Measurements from ENCODE around the gene ZNF76. TPM values are rescaled to one million over a fixed set of nuclear protein-coding genes. Genes with fewer than 3 reads are reported as not detected.

ZNF76 gene
- total and polyA plus RNA-seq, 2 donors (not counting 3 experiments of a cell fraction or from before 2014, with no cell fraction given) = 27.9 to 34.6 TPM

DNA sequence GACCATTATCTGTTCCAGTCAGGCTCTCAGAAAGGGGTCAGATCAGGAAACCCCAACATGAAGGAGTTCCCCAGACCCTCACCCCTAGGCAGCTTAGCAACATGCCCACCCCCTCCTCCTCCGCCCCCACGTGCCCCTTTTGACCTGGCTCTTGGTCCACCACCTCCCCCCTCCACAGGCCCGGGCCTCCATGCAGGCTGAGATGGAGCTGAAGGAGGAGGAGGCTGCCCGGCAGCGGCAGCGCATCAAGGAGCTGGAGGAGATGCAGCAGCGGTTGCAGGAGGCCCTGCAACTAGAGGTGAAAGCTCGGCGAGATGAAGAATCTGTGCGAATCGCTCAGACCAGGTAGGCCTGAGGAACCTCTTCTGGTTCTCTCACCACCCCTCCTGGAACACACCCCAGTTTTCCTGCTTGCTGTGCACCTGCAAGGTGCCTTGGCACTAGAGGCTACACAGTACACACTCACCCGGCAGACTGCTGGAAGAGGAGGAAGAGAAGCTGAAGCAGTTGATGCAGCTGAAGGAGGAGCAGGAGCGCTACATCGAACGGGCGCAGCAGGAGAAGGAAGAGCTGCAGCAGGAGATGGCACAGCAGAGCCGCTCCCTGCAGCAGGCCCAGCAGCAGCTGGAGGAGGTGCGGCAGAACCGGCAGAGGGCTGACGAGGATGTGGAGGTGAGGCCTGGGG lies 60.0 kb downstream of the ZNF76 start:
- intact Hi-C loops (cut with micrococcal nuclease) (loop anchor here (2.0 kb wide), 1 partner anchor 21 kb away; no protein-coding TSS in a partner anchor), dilution Hi-C loops (cut with MboI; ENCODE audit: extremely low pct_ligation_motif_present, low sequenced_read_pairs) (no loop called here)
- H3K27me3 ChIP-seq (ENCODE audit: control insufficient read depth in 2 of 2, insufficient read depth in 2 of 2, low read length in 2 of 2) = peaks cover 9 to 15% of the 10 kb centered on the region in 2 experiments
- no peak overlapping the region for H3K4me3 ChIP-seq (replicated peaks in 1 of 3; ENCODE audit: insufficient read depth in 1 of 3, low read depth in 1 of 3, low read length in 3 of 3)
- no peaks in the 10 kb centered on the region for H3K9me3 ChIP-seq (replicated peaks; ENCODE audit: control insufficient read depth, insufficient read depth, low read length)
- ChIA-PET POLR2A (no interaction called here), CTCF (interaction anchor here (0.9 to 2.7 kb wide), 5 partner anchors 18 to 130 kb away, joined by 3 to 23 read pairs (median 4); partner anchors contain the start of genes DEF6 and PPARD)
- no peaks in the 10 kb centered on the region for H3K36me3 ChIP-seq (ENCODE audit: control insufficient read depth in 2 of 2, extremely low read depth in 1 of 2, insufficient read depth in 2 of 2, low read length in 2 of 2)
- H3K79me2 ChIP-seq (ENCODE audit: control insufficient read depth, insufficient read depth, low read length) = no peaks in the 10 kb centered on the region
- H2AFZ ChIP-seq (ENCODE audit: low read depth, low read length) = no peak overlapping the region
- no peaks in the 10 kb centered on the region for H3K9me1 ChIP-seq (replicated peaks; ENCODE audit: control insufficient read depth, extremely low read depth, insufficient read depth, low read length)
- DNase-seq (ENCODE audit: low read depth, low spot score) = no peak
- peaks cover 5% of the 10 kb centered on the region for H3K4me1 ChIP-seq (ENCODE audit: control insufficient read depth, extremely low read depth, insufficient read depth, low read length)
- no TSS peak for BruUV-seq (replicated peaks)
- TF ChIP-seq FOS (IDR thresholded peaks at IDR 0.05; ENCODE audit: borderline replicate concordance, insufficient read depth, low read length) (no peak), POLR2A (IDR thresholded peaks at IDR 0.05; ENCODE audit: low read depth, low read length) (no peak), EZH2 (IDR thresholded peaks at IDR 0.05; ENCODE audit: borderline replicate concordance, low read depth, low read length, severe bottlenecking) (no peak), POLR2AphosphoS5 (IDR thresholded peaks at IDR 0.05; ENCODE audit: insufficient read depth, low read depth, low read length) (no peak), MYC (IDR thresholded peaks at IDR 0.05; ENCODE audit: low read depth, low read length) (no peak), GATA2 (IDR thresholded peaks at IDR 0.05; ENCODE audit: insufficient read depth, insufficient read length, low read depth, low read length) (no peak)
- TF ChIP-seq, protein P1, sequence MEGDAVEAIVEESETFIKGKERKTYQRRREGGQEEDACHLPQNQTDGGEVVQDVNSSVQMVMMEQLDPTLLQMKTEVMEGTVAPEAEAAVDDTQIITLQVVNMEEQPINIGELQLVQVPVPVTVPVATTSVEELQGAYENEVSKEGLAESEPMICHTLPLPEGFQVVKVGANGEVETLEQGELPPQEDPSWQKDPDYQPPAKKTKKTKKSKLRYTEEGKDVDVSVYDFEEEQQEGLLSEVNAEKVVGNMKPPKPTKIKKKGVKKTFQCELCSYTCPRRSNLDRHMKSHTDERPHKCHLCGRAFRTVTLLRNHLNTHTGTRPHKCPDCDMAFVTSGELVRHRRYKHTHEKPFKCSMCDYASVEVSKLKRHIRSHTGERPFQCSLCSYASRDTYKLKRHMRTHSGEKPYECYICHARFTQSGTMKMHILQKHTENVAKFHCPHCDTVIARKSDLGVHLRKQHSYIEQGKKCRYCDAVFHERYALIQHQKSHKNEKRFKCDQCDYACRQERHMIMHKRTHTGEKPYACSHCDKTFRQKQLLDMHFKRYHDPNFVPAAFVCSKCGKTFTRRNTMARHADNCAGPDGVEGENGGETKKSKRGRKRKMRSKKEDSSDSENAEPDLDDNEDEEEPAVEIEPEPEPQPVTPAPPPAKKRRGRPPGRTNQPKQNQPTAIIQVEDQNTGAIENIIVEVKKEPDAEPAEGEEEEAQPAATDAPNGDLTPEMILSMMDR (IDR thresholded peaks at IDR 0.05; ENCODE audit: extremely low read depth in 1 of 2, insufficient read depth in 1 of 2, low read depth in 1 of 2, low read length in 2 of 2) = no peak
- TF ChIP-seq, protein P2, sequence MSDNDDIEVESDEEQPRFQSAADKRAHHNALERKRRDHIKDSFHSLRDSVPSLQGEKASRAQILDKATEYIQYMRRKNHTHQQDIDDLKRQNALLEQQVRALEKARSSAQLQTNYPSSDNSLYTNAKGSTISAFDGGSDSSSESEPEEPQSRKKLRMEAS (IDR thresholded peaks at IDR 0.05; ENCODE audit: insufficient read depth, insufficient read length) = no peak
- no peak overlapping the region for H3K4me2 ChIP-seq (ENCODE audit: insufficient read depth, low read length)
- FAIRE-seq = no peak
- no peak overlapping the region for H3K9ac ChIP-seq (replicated peaks; ENCODE audit: extremely low read depth, insufficient read depth, low read length)
- H4K20me1 ChIP-seq (replicated peaks; ENCODE audit: control insufficient read depth, extremely low read depth, insufficient read depth, low read length) = no peaks in the 10 kb centered on the region
- no peak overlapping the region for H3K27ac ChIP-seq (ENCODE audit: insufficient read depth, low read depth, low read length)
